GM18907 (cell line): ENCODE data around the gene TRAPPC10.
"Not testable (repeated sequence)": the region's sequence is repeated elsewhere in the genome, so short reads cannot be mapped to it uniquely, and the experiment has no call there.

ENCODE experiments used
- ATAC-seq: cut with Tn5 transposase; IDR thresholded peaks from one replicate; pipeline ENCODE4 v1.9.1; 2021; ENCODE audit warnings: mild to moderate bottlenecking, moderate library complexity; ENCODE audit not compliant: unreplicated experiment

The TRAPPC10 gene

DNA sequence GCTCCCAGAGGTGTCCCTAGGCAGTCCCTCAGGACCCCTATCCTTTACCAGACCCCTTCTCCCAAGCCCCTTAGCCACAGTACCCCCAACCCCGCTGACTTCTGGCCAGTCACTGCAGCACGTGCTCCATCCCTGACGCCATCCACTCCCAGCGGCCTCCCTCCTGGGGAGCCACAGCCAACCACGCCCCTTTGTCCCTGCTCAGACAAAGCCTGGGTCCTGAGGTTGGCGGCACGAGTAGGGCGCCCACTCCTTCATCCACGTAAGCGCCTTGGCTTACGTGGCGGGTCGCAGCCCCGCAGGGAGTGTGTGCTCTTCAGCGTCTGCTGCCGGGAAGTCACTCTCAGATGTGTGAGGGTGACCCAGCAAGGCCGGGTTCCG, 128.4 kb downstream of the TRAPPC10 start:
- not testable (repeated sequence) for ATAC-seq

- ATAC-seq, result not testable (repeated sequence)
Observed at GRCh38 chr21:44142470-44142869, 130.4 kb downstream of the TRAPPC10 start.

GRCh38 chr21:44143380-44143779, 131.3 kb downstream of the TRAPPC10 start:
- ATAC-seq, result peak; percentile 42

- ATAC-seq, result peak; percentile 30
Observed at GRCh38 chr21:44143996-44144395, 131.9 kb downstream of the TRAPPC10 start.

GRCh38 chr21:44144784-44145602, 132.9 kb downstream of the TRAPPC10 start:
- ATAC-seq, result not testable (repeated sequence)

- ATAC-seq, result not testable (repeated sequence)
Observed at GRCh38 chr21:44145616-44146015, 133.5 kb downstream of the TRAPPC10 start.

DNA sequence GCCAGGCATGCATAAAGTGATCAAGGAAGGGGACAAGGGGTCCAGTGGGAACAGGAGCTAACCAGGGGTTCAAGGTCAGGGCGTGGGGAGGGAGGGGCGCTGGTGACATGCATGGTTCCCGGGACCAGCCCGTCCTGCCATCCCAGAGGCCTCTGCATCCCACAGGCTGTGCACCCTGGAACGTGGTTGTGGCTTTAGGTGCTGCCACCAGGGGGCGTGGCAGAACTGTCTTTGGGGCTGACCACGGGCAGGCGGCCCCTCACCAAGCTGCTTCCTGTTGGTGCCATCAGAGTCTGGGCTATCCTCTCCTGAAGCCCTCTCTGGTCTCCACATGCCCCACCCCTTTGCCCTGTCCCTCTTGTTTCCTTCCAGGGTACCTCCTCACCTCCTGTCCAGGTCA, 135.0 kb downstream of the TRAPPC10 start:
- ATAC-seq, result not testable (repeated sequence)

- not testable (repeated sequence) for ATAC-seq
Observed at GRCh38 chr21:44150255-44150654, 138.1 kb downstream of the TRAPPC10 start.

- ATAC-seq, result not testable (repeated sequence)
Observed at GRCh38 chr21:44153214-44153888, 141.2 kb downstream of the TRAPPC10 start.

DNA sequence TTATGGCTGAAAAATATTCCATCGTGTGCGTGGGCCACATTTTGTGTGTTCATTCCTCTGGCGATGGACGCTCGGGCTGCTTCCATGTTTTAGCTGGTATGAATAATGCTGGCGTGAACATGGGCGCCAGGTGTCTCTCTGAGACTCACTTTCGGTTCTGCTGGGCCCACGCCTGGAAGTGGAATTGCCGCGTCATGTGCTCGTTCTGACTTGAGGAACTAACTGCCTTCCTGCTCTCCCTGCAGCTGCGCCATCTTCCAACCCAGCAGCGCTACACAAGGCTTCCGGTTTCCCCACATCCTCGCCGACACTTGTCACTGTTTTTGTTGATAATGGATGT, 141.8 kb downstream of the TRAPPC10 start:
- not testable (repeated sequence) for ATAC-seq

GRCh38 chr21:44154816-44155230, 142.7 kb downstream of the TRAPPC10 start:
- ATAC-seq, result peak; percentile 27

DNA sequence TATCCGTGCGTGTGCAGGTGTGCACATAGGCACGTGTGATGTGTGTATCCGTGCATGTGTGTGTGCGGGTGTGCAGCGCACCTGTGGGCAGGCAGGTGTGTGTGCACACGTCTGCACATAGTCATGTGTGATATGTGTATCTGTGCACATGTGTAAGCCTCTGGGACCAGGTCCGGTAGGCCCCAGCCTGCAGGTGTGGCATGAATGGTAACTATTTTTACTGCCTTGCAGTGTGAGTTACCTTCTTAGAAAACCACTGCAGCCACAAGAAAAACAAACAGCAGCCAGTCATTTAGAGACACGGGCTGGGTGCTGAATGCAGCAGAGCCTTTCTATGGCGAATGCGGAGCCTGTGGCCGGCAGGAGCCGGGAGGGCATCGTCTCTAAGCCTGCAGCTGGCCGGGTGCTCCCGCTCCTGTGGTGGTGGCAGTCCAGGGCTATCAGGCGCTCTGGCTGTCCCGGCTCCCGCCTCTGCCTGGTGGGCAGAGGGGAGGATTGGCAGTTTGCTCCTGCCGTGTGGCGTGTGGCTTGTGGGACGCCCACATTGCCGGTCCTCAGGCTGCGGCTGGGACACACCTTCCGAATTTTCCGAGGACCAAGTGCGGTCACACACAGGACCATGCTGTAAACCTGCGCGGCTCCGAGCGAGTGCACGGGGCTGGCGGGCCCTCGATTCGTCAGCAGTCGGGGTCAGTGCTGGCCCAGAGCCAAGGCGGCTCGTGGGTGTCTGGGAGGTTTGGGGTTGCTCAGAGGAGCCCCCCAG, 143.3 kb downstream of the TRAPPC10 start:
- peak; percentile 36 for ATAC-seq

DNA sequence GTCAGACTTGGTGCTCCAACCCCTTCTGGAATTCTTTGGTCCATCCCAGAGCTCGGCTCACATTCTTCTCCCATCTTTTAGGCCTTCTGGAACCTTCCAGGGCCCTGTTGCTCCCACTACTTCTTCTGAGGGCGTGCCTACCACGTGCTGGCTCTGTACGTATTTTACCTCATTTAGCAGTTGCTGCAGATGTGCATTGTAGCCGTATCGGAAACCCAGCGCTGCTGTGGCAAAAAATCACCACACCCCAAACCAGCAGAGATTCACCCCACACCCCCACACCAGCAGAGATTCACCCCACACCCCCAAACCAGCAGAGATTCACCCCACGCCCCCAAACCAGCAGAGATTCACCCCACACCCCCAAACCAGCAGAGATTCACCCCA, 143.9 kb downstream of the TRAPPC10 start:
- ATAC-seq, result not testable (repeated sequence)
